ENCODE measurements around the gene MT3. TPM values are rescaled to one million over a fixed set of nuclear protein-coding genes. Genes with fewer than 3 reads are reported as not detected.

Gene MT3
- total RNA-seq, 1 donor from 2014 or later, result not detected

DNA sequence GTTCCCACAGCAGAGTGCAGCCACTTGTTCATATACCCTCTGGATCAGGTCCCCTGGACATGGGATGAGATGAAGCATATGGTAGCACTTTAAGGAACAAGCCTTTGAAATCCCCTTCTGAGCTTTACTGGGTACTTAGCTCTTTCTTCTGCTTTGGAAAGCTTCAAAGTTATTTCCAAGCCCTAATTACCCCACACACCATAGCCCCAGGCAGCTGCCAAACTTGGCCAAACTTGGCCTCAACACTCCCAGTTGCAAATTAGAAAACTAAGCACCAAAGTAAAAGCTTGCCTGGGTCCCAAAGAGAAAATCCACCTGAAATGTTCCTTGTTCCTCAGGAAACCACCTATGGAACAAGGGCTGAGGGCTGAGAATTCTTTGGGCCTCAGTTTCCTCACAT lies 40.2 kb upstream of the MT3 start:
- no peaks in the 10 kb centered on the region for H3K9me3 Mint-ChIP-seq
- no peak for DNase-seq (ENCODE audit: low spot score in 2 of 2, unreplicated experiment in 2 of 2)
- TF ChIP-seq, protein P1, sequence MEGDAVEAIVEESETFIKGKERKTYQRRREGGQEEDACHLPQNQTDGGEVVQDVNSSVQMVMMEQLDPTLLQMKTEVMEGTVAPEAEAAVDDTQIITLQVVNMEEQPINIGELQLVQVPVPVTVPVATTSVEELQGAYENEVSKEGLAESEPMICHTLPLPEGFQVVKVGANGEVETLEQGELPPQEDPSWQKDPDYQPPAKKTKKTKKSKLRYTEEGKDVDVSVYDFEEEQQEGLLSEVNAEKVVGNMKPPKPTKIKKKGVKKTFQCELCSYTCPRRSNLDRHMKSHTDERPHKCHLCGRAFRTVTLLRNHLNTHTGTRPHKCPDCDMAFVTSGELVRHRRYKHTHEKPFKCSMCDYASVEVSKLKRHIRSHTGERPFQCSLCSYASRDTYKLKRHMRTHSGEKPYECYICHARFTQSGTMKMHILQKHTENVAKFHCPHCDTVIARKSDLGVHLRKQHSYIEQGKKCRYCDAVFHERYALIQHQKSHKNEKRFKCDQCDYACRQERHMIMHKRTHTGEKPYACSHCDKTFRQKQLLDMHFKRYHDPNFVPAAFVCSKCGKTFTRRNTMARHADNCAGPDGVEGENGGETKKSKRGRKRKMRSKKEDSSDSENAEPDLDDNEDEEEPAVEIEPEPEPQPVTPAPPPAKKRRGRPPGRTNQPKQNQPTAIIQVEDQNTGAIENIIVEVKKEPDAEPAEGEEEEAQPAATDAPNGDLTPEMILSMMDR (IDR thresholded peaks at IDR 0.05; ENCODE audit: unreplicated experiment), result no peak
- no peak overlapping the region for H3K4me3 Mint-ChIP-seq
- H3K36me3 Mint-ChIP-seq, result no peaks in the 10 kb centered on the region
- peaks cover 3% of the 10 kb centered on the region for H3K4me1 Mint-ChIP-seq
- H3K27ac Mint-ChIP-seq, result no peak overlapping the region
- peaks cover 31% of the 10 kb centered on the region for H3K27me3 Mint-ChIP-seq (ENCODE audit: low read depth)

DNA sequence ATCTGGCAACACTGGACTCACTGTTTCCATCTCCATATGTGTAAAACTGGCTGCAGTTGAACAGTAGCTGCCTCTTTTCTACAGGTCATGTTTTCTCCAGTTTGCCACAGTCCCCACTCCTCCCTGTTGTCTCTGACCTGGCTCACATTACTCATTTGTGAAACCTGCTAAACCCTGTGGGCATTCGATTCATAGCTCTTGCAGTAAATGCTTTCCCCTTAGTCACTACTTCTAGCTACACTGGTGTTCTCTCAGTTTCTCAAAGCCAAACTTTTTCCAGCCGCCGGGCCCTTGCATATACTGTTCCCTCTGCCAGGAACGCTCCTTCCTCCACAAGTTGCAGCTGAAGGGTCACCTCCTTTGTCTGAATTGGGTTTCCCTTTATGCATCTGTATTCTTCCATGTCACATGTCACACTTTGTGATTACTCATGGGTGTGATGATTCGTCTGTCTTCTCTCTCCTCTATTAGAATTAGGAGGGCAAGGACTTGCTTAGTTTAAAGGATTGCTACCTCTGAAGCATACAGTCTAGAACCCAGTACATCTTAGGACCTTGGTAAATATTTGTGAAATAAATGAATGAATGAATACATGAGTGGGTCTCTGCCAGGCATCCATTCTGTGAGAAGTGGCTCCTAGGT lies 39.5 kb upstream of the MT3 start:
- H3K9me3 Mint-ChIP-seq, result no peaks in the 10 kb centered on the region
- peaks cover 38% of the 10 kb centered on the region for H3K27me3 Mint-ChIP-seq (ENCODE audit: low read depth)
- peaks cover 3% of the 10 kb centered on the region for H3K4me1 Mint-ChIP-seq
- no peak overlapping the region for H3K27ac Mint-ChIP-seq
- TF ChIP-seq, protein P1 (IDR thresholded peaks at IDR 0.05; ENCODE audit: unreplicated experiment), result no peak
- no peaks in the 10 kb centered on the region for H3K36me3 Mint-ChIP-seq
- no peak overlapping the region for H3K4me3 Mint-ChIP-seq
- no peak for DNase-seq (ENCODE audit: low spot score in 2 of 2, unreplicated experiment in 2 of 2)

DNA sequence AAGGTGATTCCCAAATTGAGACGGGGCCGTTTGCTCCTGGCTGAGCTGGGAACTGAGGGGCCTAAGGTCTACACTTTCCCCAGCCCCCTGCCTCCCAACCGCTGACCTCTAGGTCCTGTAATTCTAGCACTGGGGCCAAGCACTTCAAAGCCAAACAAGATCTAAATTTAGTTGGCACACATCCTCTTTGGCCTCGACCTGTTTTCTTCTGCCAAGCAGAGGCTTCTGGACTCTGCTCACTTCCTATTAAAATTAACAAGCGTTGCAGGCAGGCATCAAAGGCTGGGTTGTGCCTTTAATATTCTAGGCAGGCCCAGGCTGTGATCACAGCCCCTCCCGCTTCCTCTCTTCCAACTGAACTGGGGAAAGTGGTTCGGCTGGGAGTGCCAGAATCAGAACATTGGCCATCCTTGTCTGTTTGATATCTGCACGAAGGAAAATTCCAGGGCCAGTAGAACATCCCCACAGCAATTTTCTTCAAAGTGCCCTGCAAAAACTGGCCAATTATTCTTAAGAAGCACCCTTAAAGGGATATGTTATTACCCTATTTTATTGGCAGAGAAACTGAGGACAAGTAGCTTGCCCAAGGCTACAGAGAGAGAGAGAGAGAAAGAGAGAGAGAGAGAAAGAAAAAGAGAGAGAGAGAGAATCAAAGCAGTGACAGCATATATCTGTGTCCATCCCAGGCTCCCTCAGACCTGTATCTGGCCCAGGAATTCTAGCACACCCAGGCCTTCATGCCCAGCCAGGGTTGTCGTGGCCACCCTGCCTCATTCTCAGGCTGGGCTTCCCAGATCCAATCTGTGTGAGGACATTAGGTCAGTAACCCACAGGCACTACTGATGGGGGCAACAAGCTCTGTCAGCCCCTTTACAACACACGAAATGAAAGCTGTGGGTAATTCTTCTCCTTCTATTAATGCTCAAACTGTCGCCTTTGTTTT lies 37.3 kb upstream of the MT3 start:
- Mint-ChIP-seq H3K4me3 (no peak overlapping the region), H3K4me1 (peaks cover 3% of the 10 kb centered on the region), H3K9me3 (no peaks in the 10 kb centered on the region), H3K36me3 (no peaks in the 10 kb centered on the region), H3K27me3 (ENCODE audit: low read depth) (peaks cover 50% of the 10 kb centered on the region), H3K27ac (no peak overlapping the region)
- TF ChIP-seq, protein P1 (IDR thresholded peaks at IDR 0.05; ENCODE audit: unreplicated experiment), result no peak
- DNase-seq (ENCODE audit: low spot score in 2 of 2, unreplicated experiment in 2 of 2), result no peak

DNA sequence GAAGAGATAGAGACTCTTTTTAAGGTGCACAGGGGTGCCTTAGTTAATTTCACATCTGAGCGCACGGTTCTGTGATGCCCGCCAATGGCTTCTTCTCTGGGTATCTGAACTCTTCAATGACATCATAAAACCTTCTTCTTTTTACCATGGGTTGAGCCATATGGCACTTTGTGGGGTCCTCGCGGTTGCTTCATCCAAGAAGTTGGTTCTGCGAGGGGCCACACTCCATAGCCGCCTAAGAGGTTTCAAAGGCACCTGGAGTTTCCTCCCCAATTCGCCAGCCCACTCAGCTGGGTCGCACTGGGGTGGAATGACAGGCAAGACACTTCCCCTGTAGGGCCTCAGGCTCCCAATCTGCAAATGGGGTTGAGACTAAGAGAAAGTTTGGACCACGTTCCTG lies 34.9 kb upstream of the MT3 start:
- Mint-ChIP-seq H3K4me3 (no peak overlapping the region), H3K27me3 (ENCODE audit: low read depth) (peaks cover 65% of the 10 kb centered on the region), H3K27ac (no peak overlapping the region), H3K9me3 (no peaks in the 10 kb centered on the region), H3K36me3 (no peaks in the 10 kb centered on the region), H3K4me1 (no peaks in the 10 kb centered on the region)
- DNase-seq (ENCODE audit: low spot score in 2 of 2, unreplicated experiment in 2 of 2), result no peak
- TF ChIP-seq, protein P1 (IDR thresholded peaks at IDR 0.05; ENCODE audit: unreplicated experiment), result no peak

DNA sequence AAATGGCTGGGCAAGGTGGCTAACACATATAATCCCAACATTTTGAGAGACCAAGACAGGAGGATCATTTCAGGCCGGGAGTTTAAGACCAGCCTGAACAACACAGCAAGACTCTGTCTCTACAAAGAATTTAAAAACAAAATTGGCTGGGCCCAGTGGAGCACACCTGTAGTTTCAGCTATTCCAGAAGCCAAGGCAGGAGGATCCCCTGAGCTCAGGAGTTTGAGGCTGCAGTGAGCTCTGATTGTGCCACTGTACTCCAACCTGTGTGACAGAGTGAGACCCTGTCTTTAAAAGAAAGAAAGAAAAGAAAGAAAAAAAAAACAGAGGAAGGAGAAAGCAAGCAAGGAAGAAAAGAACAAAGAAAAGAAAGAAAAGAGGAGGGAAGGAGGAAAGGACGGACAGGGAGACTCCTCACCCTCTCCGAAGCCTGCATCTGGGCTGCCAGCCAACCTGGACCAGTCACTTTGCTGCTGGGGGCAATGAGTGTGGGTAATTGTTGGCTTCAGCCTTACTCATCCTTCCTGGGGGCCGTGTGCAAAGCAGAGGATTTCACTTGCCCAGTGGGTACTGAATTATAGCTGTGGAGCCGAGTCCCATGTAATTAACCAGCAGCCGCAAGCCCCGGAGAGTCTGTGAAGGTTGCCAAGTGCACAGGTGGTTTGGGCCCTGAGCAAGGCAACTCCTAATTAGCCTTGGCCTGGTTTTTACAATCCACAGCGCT lies 31.1 kb upstream of the MT3 start:
- Mint-ChIP-seq H3K9me3 (no peaks in the 10 kb centered on the region), H3K27me3 (ENCODE audit: low read depth) (peaks cover 68% of the 10 kb centered on the region), H3K4me3 (no peak overlapping the region), H3K36me3 (no peaks in the 10 kb centered on the region), H3K4me1 (no peaks in the 10 kb centered on the region), H3K27ac (no peak overlapping the region)
- TF ChIP-seq, protein P1 (IDR thresholded peaks at IDR 0.05; ENCODE audit: unreplicated experiment), result no peak
- no peak for DNase-seq (ENCODE audit: low spot score in 2 of 2, unreplicated experiment in 2 of 2)
